Fibroblast of skin of scalp (primary cell): ENCODE data around the gene MAP1LC3B.

Experiments used
- DNase-seq: peaks from one replicate; pipeline ENCODE4 v3.0.0-alpha.2; 2013

The MAP1LC3B gene

DNA sequence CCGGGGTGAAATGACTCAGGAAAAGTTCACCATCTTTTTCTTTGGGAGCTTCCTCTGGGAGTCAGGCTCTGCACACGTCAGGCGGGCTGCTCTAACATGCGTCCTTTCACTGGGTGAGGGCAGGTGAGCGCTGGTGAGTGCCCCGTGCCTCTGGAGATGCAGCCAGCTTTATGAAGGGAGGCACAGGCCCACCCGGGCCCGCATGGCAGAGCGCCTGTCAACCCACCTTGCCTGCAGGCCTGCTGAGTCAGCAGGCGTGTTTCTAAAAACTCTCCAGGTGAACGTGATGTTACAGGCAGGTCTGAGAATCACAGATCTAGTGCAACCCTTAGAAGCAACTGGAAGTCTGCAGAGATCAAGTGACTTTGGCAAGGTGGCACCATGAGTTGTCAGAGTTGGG, 18.4 kb downstream of the MAP1LC3B start:
- DNase-seq: no peak

DNA sequence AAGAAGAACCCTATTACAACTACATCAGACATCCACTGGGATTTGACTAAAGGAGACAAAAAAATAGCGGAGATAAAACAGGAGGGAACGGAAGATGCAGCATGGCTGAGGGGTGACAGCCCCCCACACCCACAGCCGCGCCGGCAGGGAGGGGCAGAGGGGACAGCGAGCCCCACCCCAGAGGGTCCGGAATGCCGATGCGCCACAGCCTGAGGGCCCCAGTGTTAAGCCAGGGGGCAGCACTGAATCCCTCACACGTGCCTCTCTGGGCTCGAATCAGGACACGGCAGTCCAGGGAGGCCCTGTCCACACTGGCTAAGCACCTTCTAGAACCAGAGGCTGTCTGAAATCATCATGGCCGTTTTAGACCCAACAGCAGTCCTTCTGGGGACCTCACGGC, 18.8 kb downstream of the MAP1LC3B start:
- no peak for DNase-seq

DNA sequence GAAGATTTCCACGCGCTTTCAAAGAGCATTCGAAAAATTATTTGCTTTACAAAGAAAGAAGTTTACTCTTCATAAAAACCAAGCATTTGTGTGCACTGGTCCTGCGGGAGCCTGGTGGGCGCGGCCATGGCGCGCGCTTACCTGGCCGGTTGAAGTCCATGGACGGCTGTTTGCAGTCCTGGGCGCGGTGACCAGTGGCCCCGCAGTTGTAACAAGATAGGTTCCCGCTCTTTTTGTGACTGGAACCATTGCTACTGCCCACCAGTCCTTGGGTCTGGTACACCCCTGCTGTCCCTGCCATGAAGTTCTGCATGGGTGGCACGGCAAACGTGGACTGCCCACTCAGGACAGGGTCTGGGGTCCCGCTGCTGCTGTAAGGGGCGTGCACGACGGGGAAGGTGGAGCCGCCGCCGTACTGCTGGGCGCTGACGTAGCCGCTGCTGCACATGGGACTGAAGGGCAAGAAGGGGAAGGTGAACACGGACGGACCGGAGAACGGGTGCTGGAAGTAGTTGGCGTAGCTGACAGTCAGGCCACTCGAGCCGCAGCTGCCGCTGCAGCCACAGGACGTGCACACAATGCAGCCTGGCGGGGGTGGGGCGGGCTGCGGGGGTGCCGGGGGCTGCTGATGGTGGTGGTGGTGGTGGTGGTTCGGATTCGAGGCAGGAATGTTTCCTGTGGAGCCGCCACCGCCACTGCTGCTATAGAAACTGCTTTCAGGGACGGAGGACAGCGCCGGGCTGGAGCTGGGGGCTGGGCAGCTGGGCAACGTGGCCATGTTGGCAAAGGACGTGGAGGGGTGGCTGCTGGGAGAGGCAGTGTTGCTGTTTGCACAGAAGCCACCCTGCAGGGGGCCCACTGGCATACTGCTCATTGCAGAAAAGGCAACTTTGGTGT, 19.5 kb downstream of the MAP1LC3B start:
- no peak for DNase-seq

DNA sequence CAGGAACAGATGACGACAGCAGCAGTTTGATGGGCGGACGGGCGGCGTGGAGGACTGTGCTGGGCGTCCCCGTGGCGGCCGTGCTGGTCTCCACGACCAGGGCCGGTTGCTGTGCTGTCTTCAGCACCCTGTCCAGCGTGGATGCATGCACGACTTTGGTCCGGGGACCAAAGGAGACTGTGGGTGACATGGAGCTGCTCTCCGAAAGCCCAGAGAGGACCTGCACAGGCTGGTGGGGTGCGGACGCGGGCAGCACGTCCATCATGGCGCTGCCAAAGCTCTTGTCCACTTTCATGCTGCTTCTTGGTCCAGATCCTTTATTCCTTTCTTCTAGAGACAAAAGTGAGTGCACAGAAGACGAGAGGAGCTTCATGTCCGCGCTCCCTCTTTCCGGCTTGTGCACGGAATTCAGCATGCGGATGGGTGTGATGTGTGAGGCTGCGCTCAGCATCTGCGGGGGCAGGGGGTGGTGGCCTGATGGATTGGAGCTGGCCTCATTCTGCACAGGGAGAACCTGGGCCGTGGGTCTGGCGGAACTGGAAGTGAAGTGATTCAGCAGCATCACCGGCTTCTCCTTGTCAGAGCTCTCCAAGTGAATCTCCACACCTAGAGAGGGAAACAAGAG, 20.3 kb downstream of the MAP1LC3B start:
- DNase-seq: no peak

DNA sequence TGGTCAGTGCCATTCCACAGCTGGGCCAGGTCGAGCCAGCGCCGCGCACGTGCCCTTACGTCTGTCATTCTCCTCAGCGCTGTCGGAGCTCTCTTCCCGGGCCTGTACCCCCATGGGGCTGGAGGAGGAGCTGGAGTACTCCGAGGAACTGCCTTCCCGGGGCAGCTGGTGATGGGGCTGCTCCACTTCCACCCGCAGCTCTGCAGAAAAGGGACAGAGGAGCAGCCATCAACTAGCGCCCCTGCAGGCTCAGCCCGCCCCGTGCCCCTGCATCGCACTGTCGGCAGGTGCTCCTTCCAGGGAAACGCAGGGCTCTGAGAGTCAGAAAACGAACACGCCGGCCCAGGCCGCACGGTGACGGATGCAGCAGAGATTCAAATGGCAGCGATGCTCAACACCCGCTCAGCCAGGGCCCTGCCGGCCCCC, 20.9 kb downstream of the MAP1LC3B start:
- no peak for DNase-seq

DNA sequence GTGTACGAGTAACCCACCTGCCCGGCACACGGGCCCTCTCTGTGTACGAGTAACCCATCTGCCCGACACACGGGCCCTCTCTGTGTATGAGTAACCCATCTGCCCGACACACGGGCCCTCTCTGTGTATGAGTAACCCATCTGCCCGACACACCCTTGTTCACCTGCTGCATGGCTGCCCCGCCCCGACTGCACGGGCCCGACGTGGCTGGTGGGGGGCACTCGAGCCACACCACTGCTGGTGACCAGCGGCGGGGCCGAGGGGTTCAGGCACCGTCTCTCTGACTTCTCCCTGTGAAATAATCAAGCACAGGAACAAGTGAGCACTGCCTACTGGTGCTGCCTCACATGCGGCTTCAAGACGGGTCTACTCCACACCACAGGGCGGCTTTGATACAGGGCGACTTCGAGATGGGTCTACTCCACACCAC, 22.1 kb downstream of the MAP1LC3B start:
- no peak for DNase-seq

DNA sequence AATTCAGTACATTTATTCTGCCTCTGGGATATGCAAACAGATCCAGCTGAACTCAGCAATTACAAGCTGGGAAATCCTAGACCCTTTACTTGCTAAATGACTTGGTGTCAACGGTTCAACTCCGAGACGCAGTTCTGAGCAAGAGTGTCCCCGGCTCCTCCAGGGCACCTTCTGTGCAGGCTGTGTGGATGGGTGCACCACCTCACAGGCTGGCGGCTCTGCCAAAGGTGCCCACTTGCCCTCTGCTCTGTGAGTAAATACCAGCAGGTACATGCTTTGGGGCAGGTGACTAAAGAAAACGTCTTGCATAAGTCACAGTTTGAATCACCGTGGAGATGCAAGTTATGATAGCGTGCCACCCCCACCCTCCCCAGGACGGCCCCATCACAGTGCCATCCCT, 23.3 kb downstream of the MAP1LC3B start:
- no peak for DNase-seq

DNA sequence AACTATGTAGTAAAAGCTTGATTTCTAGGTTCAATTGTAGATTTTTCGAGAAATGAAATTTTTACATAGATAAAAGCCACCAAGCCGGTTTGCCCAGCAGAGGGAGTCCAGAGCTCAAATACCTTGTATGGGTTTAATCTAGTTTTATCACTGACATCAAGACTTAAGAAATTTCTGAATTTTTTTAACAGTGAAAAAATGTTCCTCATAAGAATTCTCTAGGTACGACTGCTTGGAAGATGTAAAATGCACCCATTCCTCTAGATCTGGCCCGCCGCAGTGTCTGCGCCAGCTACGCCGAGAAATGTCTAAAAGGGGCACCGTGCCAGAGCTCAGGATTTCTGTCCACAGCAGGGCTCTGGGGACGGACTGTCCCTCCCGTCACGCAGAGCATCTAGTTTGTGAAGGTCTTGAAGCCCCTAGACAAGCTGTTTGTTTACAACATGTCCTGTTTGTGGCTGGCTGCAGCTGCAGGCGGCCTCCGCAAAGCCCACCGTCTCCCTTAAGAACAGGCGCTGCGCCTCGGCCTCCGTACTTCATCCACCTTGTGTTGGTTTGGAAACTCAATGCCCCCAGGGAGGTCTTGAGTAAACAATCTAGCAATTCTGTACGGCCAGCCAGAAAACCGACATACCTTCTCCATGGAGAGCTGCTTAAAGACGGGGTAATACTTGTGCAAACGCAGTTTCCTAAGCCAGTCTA, 24.8 kb downstream of the MAP1LC3B start:
- peak; percentile 66 for DNase-seq

DNA sequence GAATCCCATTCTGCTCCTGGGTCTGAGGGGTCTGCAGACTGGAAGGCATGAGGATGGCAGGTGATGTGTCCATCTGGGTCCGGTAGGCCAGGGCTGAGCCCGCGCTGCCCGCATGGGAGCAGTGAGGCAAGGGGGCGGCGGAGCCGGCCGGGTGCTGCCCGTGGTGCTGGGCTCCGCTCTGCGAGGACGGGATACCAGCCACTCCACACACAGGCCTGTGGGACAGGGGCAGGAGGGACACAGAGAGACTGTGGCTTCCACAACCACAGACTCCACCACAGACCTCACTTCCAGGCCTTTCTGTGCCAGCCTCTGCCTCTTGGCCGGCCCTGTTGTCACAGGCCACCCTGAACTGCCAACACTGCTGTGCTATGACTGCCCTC, 25.4 kb downstream of the MAP1LC3B start:
- no peak for DNase-seq

DNA sequence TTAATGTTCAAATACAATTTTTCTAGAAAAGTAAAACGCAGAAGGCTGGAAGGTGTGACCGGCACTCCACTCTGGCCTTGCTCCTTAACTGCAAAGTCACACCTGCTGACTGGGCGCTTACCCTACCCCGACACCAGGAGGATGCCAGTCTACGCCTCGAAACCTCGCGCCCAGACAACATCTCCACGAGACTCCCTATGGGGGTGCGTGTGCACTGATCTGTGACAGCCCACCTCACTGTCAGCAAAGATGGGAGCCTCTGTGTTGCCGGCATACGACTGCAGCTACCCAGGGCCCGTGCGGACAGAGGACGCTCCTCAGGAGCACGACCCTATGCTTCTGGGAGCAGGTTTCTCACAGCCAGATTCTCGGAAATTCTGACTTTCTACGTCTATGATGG, 26.1 kb downstream of the MAP1LC3B start:
- DNase-seq: no peak

DNA sequence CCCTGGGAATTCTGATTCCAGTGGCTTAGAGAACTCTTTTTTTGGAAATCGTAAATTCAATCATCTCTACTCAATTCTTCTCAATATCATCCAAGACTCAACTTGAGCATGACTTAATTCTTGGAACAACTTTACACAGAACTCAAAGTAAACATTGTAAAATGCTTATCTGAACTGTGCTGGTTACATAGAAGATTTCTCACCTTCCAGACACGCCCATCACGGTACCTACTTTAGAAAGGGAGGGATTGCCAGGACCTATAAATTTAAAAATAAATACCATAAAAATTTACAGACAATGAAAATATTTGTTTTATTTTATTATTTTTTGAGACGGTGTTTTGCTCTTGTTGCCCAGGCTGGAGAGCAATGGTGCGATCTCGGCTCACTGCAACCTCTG, 26.5 kb downstream of the MAP1LC3B start:
- DNase-seq: no peak

DNA sequence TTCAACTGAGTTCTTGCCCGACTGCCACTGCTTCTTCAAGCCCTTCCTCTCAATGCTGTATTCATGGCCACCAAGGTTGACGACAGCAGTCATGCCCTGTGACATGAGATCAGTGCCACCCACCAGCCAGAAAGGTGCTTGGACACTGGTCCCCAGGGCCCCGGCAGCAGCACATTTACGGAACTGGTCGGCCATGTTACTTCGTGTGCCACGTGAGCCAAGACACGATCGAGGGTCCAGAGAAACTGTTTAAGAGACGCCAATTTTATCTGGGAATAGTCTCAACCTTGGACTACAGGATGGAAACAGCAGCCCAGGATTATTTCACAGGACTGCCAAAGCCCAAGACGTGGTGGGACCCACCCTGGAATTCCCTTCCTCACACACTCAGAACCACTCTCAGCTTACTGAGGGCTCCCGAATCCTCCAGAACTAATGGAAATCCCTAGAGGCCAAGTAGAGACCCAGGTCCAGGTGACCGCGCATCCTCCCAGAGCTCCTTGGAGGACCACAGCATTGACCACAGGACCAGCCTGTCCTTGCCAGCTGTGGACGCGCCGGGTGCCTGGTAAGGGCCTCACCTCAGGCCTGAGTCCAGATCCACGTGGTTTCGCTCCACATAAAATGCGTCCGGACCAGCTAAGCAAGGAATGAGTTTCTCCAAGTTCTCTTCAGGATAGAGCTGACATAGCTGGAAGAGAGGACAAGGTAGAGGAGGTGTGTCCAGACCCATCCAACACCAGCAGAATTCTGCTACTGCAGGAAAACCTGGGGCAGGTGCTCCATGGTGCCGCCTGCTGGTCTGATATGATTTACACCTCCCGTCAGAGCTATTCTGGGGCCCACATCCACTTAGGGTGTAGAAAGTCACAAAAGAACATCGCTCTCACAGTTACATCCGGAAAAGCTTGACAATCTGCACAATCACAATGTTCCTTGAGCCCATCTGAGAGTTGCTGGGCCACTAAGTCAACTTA, 28.2 kb downstream of the MAP1LC3B start:
- DNase-seq: no peak

DNA sequence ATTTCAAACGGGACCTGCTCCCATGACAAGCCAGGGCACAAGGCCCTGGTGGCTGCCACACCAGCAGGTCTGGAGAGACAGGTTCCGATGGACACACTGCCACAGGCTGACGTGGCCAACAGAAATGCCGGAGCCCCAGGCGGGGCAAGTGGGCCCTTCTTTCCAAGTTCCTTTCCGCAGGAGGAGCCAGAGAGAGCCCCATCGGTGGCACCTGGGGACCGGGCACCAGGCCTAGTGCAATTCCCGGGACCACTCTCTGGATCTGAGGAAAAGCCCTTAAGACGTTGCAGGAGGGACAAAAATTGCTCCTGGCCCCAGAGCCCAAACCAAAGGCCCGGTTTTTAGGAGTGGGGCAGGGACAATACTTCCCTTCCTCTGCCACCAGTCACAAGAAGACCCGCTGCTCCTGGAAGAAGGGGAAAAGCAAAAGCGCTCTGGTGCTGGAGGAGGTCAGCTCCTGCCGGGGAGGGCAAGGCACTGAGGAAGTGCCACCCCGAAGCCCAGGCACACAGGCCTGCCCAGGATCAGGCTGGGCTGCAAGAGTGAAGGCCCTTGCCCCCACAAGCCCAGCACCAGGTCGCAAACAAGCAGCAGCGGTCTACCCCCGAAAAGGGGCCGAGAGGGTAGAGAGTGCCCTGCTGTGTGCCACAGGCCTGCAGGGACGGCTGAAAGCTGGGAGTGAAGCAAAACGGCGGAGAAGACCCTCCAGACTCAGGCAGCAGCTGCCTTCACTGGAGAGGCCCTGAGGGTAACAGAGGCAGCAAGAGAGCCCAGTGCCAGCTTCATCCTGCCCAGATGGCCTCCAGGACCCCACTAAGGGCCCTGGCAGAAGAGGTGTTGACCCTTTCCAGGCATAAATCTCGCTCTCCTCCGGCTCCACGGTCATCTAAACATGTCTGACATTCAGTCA, 29.1 kb downstream of the MAP1LC3B start:
- DNase-seq: no peak

DNA sequence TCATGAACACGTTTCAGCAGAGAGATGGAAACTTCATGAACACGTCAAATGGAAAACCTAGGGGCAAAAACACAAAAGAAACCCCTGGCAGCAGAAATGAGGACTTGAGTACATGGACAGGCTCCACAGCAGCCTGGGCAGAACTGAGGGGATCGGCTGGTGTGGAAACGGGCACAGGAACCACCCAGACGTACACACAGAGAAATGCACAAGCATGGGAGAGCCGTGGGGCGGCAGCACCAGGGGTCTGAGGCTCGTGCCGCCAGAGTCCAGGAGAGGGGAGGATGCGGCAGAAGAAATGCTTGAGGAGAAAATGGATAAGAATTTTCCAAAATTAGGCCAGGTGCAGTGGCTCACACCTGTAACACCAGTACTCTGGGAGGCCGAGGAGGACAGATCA, 30.0 kb downstream of the MAP1LC3B start:
- DNase-seq: no peak

DNA sequence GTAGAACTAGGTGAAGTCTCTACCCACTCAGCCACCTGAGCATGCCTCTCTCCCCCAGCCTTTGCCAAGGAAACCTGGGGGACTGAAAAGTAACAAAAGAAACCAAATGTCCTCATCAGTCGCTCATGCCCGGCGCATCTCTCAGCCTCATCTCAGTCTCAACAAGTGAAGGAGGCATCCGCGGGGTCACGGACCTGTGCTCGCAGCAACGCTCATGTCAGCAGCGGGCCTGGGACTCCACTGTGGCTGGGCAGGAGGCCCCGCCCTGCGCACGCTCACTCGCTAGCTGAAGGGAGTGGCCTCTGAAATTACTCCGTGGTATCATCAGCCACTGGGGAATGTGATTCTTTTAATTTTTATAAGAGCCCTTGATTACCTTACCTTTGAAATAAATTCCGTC, 31.3 kb downstream of the MAP1LC3B start:
- no peak for DNase-seq

DNA sequence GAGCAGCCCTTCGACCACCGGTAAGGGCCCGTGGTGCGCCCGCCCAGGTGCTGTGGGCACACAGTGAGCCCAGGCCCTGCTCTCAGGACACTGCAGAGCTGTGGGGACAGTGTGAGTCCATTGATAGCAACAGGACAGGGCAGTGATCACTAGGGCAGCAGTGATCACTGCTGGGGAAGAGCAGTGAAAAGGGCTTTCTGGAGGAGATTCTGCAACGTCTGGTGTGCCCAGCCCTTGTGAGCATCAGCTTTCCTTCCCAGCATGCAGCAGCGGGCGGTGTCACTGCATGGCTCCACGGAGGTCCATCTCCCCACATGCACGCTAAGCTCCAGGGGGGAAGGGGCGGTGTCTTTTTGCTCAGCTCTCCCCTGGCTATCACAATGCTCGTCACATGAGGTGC, 32.1 kb downstream of the MAP1LC3B start:
- peak; percentile 17 for DNase-seq

DNA sequence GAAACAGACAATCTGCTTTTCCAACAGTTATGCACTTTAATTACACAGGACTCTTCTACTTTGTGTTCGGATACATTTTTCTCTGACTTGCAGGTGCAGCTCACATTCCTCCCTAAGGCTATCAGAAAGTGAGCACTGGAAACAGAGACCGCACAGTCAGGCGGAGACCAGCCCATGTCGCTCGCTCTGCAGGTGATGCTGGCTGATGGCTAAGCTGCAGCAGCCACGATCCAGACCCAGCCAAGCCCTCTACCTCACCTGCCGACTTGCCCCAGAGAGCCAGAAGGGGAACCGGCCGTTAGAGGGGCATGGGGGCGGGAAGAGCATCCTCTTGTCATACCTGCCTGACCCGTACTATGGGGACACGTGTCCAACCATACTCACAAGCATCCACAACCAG, 33.8 kb downstream of the MAP1LC3B start:
- no peak for DNase-seq

DNA sequence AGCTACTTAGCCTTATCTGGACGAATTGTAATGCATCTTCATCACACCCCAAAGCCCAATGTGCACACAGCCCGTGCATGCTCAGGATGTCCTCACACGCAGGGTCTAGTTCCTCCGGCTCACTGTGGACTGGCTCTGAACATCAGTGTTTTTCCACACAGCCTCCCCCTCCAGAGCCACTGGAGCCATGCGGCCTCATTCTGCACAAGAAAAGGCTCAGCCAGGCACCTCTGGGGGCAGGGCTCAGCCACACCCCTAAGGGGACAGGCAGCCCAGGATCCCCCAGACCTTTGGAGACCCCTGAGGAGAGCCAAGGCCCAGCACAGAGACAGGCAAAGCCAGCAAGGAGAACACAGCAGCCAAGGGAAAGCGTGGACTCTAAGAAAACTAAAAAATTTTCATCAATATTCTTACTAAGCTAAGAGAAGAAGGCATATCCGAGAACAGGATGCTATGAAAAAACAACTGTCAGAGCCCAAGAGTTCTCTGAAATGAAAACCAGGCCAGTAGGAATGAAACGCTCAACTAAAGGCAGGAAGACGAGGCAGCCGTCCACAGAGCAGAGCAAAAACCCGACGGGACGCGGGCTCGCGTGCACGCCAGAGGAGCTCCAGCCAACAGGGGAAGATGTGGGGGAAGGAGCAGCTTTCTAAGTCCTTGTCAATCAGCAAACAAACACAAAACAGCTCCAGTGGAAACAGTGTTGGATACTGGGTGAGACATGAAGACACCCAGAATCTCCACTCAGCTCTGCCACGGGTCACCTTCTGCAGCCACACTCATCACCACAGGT, 34.5 kb downstream of the MAP1LC3B start:
- no peak for DNase-seq

DNA sequence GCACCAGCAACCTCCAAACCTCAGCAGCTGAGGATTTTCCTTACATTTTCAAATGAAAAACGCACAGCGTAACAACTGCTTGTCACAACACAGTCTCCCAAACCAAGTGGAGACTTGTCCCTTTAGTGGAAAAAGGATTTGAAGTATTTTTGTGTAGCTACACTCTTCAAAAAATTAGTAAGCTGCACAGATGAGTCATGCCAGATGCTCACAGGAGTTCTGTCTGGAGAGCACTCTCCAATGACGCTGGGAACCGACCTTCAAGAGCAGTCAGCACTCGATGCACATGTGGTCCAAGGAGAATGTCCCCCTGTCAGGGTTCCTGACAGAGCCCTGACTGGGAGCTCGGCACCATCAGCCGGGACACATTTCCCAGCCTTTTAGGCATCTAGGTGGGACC, 39.8 kb downstream of the MAP1LC3B start:
- peak; percentile 72 for DNase-seq

DNA sequence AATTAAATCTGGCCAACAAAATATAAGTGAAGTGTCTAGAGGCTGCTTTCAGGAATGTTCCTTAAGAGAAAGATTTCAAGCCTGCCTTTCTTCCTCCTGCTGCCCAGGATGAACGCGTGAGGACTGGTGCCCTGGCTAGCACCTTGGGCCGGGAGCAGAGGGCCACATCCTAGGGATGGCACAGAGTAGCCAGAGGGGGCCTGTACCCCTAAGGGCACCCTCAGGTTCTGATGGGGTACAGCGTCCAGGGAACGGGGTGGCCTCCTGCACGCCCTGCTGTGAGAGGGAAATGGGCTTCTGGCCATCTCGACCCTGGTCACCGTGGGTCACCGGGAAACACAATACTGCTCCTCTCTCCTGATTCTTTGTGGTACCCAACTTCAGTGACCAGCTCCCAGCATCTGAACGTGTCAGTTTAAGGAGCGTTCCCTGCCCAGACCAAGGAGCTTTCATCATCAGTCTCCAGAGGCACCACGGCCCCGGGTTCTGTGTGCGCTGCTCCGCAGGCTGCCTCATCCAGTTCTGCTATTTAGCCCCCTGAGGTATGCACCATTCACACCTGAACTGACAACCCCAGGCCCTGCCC, 40.3 kb downstream of the MAP1LC3B start:
- no peak for DNase-seq
